NB4 (cell line): ENCODE data around the gene FFAR4.

Source experiments
- CTCF ChIP-seq: IDR thresholded peaks from one replicate; pipeline ENCODE4 v1.5.1; 2012; ENCODE audit warnings: low read depth, low read length
- POLR2A ChIP-seq: IDR thresholded peaks from 2 replicates; pipeline ENCODE4 v1.6.1; 2011; ENCODE audit warnings: mild to moderate bottlenecking; ENCODE audit not compliant: insufficient read length; ENCODE audit errors: extremely low read depth
- TF ChIP-seq, protein P1 (sequence below): IDR thresholded peaks from 2 replicates; pipeline ENCODE4 v1.6.1; 2011; ENCODE audit warnings: low read depth, low read length

DNA sequence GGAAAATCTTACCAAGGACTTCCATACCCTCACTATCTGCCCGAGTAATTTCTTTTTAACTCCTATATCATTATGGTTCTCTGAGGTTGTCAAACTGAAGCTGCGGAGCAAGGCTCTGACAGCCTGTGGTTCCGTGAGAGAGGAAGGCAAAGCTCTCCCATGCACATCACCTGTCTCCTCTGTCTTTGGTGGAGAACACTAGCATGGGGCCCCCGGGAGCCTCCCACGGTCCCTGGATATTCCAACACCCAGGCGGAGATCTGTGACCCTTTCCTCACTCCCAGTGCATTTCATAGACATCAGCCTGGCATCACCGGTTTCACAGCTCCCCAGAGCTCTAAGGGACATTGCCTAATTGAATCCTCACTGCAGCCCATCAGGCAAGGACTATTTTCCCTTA, 24.2 kb downstream of the FFAR4 start:
- TF ChIP-seq CTCF (no peak), POLR2A (no peak)
- TF ChIP-seq, protein P1, sequence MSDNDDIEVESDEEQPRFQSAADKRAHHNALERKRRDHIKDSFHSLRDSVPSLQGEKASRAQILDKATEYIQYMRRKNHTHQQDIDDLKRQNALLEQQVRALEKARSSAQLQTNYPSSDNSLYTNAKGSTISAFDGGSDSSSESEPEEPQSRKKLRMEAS: no peak
